NT2/D1 (cell line): ENCODE data around the gene ELOVL1.

ENCODE experiments used
- SUZ12 ChIP-seq: IDR thresholded peaks from 2 replicates; pipeline ENCODE4 v1.6.1; 2011; ENCODE audit not compliant: insufficient read length, insufficient read depth; ENCODE audit errors: extremely low read depth
- YY1 ChIP-seq: IDR thresholded peaks from 2 replicates; pipeline ENCODE4 v1.6.1; 2011; ENCODE audit not compliant: insufficient read length, insufficient read depth

DNA sequence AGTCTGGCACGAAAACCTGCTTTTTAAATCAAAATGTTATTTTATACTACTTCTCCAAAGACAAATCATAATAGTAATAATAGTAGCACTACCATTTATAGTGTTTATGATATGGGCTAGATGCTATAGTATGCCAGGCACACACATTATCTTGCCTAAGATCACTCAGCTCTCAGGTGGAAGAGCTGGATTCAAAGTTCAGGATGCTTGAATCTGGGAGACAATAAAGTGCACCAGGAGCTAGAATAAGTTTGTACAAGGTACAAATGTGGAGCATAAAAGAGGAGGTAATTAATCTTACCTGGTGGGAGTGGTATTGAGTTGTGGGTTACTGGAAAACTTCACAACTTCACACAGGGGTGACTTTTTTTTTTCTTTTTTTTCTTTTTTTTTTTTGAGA is 10.0 kb upstream of the ELOVL1 start:
- no peak for TF ChIP-seq SUZ12
- TF ChIP-seq YY1 = no peak
